ENCODE data around the gene ZNF277.

GRCh38 chr7:112365551-112365950, 159.1 kb downstream of the ZNF277 start:
- TF ChIP-seq POLR2AphosphoS5 (IDR thresholded peaks at IDR 0.05) (no peak), CTCF (IDR thresholded peaks at IDR 0.05) (no peak), POLR2A (IDR thresholded peaks at IDR 0.05) (no peak)
